A549 (cell line): ENCODE measurements around the gene DLX1. TPM values are rescaled to one million over a fixed set of nuclear protein-coding genes. Genes with fewer than 3 reads are reported as not detected.
"Not testable (repeated sequence)": the region's sequence is repeated elsewhere in the genome, so short reads cannot be mapped to it uniquely, and the experiment has no call there.

ENCODE experiments used
- ATAC-seq, 2 experiments: fragments of 200-7000 bp in 1 of 2; fragments of >200 bp in 1 of 2; cut with Nextera tagmentation in 1 of 2; cut with Tn5 transposase in 1 of 2; 3 replicates each; pipeline versions ENCODE4 v1.8.0 to v1.9.1; 2018 to 2020; ENCODE audit warnings: mild to moderate bottlenecking in 1 of 2, moderate library complexity in 1 of 2
- CTCF ChIA-PET: fragments of 300-600 bp; sonication (Branson Sonifier 250); formaldehyde crosslinking; extraction: SDS; loops from one replicate; lab custom pipeline; 2021; ENCODE audit warnings: antibody characterized with exemption, inconsistent platforms; lab: Yijun Ruan, JAX
- POLR2A ChIA-PET: fragments of 350-600 bp; formaldehyde crosslinking; extraction: SDS; loops from one replicate; lab custom pipeline; 2021; ENCODE audit warnings: antibody characterized with exemption, inconsistent platforms; lab: Yijun Ruan, JAX
- DNase-seq, 2 experiments: peaks; one replicate each; pipeline versions ENCODE4 v3.0.0 to v3.0.0-alpha.2; 2011 to 2016; ENCODE audit warnings: low read depth in 1 of 2, low spot score in 1 of 2
- FAIRE-seq: peaks from 2 replicates; lab custom pipeline; 2011; peaks lifted over from hg19 to GRCh38; lab: Jason Lieb, UNC
- H3K27ac ChIP-seq, 2 experiments: fragments of >200 bp; sonication (Bioruptor Twin); formaldehyde crosslinking; 3 replicates each; pipeline ENCODE4 v1.5.1; 2016 to 2017
- H3K4me1 ChIP-seq: fragments of >200 bp; sonication (Bioruptor Twin); formaldehyde crosslinking; 3 replicates; pipeline ENCODE4 v1.6.1; 2016
- H3K4me2 ChIP-seq: fragments of >200 bp; sonication (Bioruptor Twin); formaldehyde crosslinking; 3 replicates; pipeline ENCODE4 v1.6.1; 2016
- H3K4me3 ChIP-seq: fragments of >200 bp; sonication (Bioruptor Twin); formaldehyde crosslinking; 3 replicates; pipeline ENCODE4 v1.5.1; 2016
- H3K9me3 ChIP-seq: fragments of >200 bp; sonication (Bioruptor Twin); formaldehyde crosslinking; 3 replicates; pipeline ENCODE4 v1.6.1; 2016
- BHLHE40 ChIP-seq: IDR thresholded peaks from 2 replicates; pipeline ENCODE4 v1.6.1; 2012; ENCODE audit warnings: low read depth, low read length, inconsistent platforms
- CHD4 ChIP-seq: fragments of 200-600 bp; sonication (generic); IDR thresholded peaks from 2 replicates; pipeline ENCODE4 v1.6.1; 2016; ENCODE audit warnings: antibody characterized with exemption, mild to moderate bottlenecking, borderline replicate concordance
- EHF ChIP-seq: fragments of 250-450 bp; sonication (Bioruptor Pico); IDR thresholded peaks from 2 replicates; pipeline ENCODE4 v1.5.0; 2020; ENCODE audit warnings: mild to moderate bottlenecking
- EHMT2 ChIP-seq: fragments of 200-600 bp; sonication (generic); IDR thresholded peaks from 2 replicates; pipeline ENCODE4 v1.6.1; 2016; ENCODE audit warnings: antibody characterized with exemption, low read depth, mild to moderate bottlenecking, moderate library complexity
- FOSL2 ChIP-seq, 2 experiments: fragments of 450-650 bp in 1 of 2; fragments of >200 bp in 1 of 2; sonication (Bioruptor Twin) in 1 of 2; formaldehyde crosslinking; IDR thresholded peaks; 2 replicates each; pipeline versions ENCODE4 v1.5.0 to v1.6.1; 2016 to 2020; ENCODE audit warnings: mild to moderate bottlenecking in 1 of 2, moderate library complexity in 1 of 2
- FOXS1 ChIP-seq: fragments of 250-450 bp; sonication (Bioruptor Pico); IDR thresholded peaks from 2 replicates; pipeline ENCODE4 v1.5.0; 2020; ENCODE audit warnings: mild to moderate bottlenecking, moderate library complexity
- HEYL ChIP-seq: fragments of 250-450 bp; sonication (Bioruptor Pico); IDR thresholded peaks from 2 replicates; pipeline ENCODE4 v1.8.0; 2021; ENCODE audit warnings: mild to moderate bottlenecking, moderate library complexity
- HOXB13 ChIP-seq: fragments of 250-450 bp; sonication (Bioruptor Pico); IDR thresholded peaks from 2 replicates; pipeline ENCODE4 v1.5.0; 2020; ENCODE audit warnings: low read depth, mild to moderate bottlenecking, moderate library complexity
- KDM1A ChIP-seq: fragments of 200-600 bp; sonication (generic); IDR thresholded peaks from 2 replicates; pipeline ENCODE4 v1.6.1; 2016; ENCODE audit warnings: low read depth, mild to moderate bottlenecking
- KDM5A ChIP-seq: fragments of 200-600 bp; sonication (generic); IDR thresholded peaks from 2 replicates; pipeline ENCODE4 v1.6.1; 2016; ENCODE audit warnings: antibody characterized with exemption, mild to moderate bottlenecking
- NPAS2 ChIP-seq: fragments of 250-450 bp; sonication (Bioruptor Pico); IDR thresholded peaks from 2 replicates; pipeline ENCODE4 v1.8.0; 2022; ENCODE audit warnings: mild to moderate bottlenecking, moderate library complexity, borderline replicate concordance
- RARB ChIP-seq: fragments of 250-450 bp; sonication (Bioruptor Pico); IDR thresholded peaks from 2 replicates; pipeline ENCODE4 v1.8.0; 2021; ENCODE audit warnings: mild to moderate bottlenecking, moderate library complexity
- ZNF302 ChIP-seq: fragments of 250-450 bp; sonication (Bioruptor Pico); IDR thresholded peaks from 2 replicates; pipeline ENCODE4 v1.9.0; 2021; ENCODE audit warnings: inconsistent platforms, mild to moderate bottlenecking, moderate library complexity
- whole genome bisulfite sequencing: methylation state at CpG from one replicate; pipeline ENCODE4 v1.1.6; 2017; ENCODE audit errors: missing lambda C conversion rate; 5-methylcytosine and 5-hydroxymethylcytosine counted together
- polyA plus RNA-seq, 4 experiments: library from polyadenylated mRNA; depleted of rRNA in 3 of 4; stranded (reverse); fragments of >200 nt; fragmentation: RNase III in 1 of 4; extraction: RNeasy Plus Mini Kit Qiagen cat#74134 plus additional on column Dnase treatment in 1 of 4; gene quantifications; 2 replicates in 3 of 4; 3 replicates in 1 of 4; pipeline ENCODE4 v1.2.3, GENCODE V29; 2011 to 2017
- TF ChIP-seq, protein P1 (sequence below): IDR thresholded peaks from 2 replicates; pipeline ENCODE4 v1.6.1; 2012
- TF ChIP-seq, protein P2 (sequence below): fragments of 250-450 bp; sonication (Bioruptor Pico); IDR thresholded peaks from 2 replicates; pipeline ENCODE4 v1.5.0; 2021; ENCODE audit warnings: mild to moderate bottlenecking, moderate library complexity, borderline replicate concordance
- TF ChIP-seq, protein P3 (sequence below): fragments of 450-650 bp; IDR thresholded peaks from 2 replicates; pipeline ENCODE4 v1.6.1; 2014; ENCODE audit warnings: antibody characterized with exemption
- TF ChIP-seq, protein P4 (sequence below): fragments of 200-600 bp; sonication (generic); IDR thresholded peaks from 2 replicates; pipeline ENCODE4 v1.6.1; 2016; ENCODE audit warnings: antibody characterized with exemption, mild to moderate bottlenecking, moderate library complexity

The DLX1 gene
- polyA plus RNA-seq, 2 of the 4 experiments (the other 2 are of a cell fraction) = 1.1 to 2.5 TPM

DNA sequence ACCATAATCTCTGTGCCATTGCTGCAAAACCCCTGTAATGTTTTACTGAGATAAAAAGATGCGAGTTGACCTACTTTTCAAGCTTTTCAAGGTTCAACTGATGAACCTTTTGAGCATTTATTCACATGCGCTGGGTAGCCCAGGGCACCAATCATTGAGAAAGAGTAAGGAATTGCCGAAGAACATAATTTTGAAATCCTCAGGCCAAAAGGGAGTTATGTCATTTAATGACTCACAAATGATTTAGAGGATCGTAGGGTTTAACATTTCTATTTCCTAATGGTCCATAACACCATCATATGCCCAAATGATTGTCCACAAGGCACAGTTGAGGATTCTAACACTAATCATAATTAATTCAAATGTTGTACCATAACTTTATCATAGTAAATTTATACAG lies 20.2 kb upstream of the DLX1 start:
- no peak for FAIRE-seq
- CTCF ChIA-PET = no interaction called here
- 70% methylated on average over 4 of the region's 4 CpGs for WGBS

DNA sequence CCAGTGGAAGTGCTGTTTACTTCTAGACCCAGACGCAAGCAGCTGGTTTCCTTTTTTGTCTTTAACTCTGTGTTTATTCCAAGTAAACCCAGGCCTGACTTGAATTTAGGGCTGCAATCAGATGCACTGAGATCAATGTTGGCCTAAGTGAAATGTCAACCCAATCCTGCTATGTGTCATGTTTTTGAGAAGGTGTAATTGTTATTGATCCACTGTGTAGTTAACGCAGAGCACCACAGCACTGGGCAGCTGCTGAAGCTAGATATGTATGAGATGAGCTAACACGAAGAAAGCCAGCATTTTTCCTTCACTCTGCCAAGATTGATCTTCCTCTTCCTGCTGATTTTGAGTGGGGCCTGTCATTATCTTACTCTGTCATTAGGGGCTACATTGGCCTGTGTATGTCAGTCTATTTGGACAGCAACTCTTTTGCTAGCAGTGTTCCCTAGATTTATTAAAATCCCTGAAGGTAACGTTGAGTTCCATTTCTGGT lies 18.9 kb upstream of the DLX1 start:
- ATAC-seq (no peak), DNase-seq (no peak), FAIRE-seq (no peak)
- Histone ChIP-seq H3K4me1 (no peaks in the 10 kb centered on the region), H3K4me2 (no peak overlapping the region), H3K27ac (no peak overlapping the region), H3K9me3 (no peaks in the 10 kb centered on the region), H3K4me3 (no peak overlapping the region)
- WGBS = 86% methylated on average over 4 of the region's 4 CpGs
- CTCF ChIA-PET = no interaction called here
- TF ChIP-seq KDM1A = no peak
- TF ChIP-seq, protein P1, sequence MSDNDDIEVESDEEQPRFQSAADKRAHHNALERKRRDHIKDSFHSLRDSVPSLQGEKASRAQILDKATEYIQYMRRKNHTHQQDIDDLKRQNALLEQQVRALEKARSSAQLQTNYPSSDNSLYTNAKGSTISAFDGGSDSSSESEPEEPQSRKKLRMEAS = no peak
- POLR2A ChIA-PET = no interaction called here

More for the DNA sequence above, 20.2 kb upstream of the DLX1 start:
- DNase-seq = no peak
- no peaks in the 10 kb centered on the region for H3K9me3 ChIP-seq
- TF ChIP-seq BHLHE40 (no peak), NPAS2 (no peak), FOSL2 (IDR thresholded peaks at IDR 0.05) (no peak), FOSL2 (CRISPR knock-in tag; IDR thresholded peaks at IDR 0.05) (no peak), CHD4 (no peak), HEYL (CRISPR knock-in tag) (no peak), EHMT2 (no peak), HOXB13 (CRISPR knock-in tag) (no peak), ZNF302 (CRISPR knock-in tag) (no peak), KDM5A (no peak), FOXS1 (CRISPR knock-in tag) (no peak), RARB (no peak), EHF (CRISPR knock-in tag) (no peak)
- TF ChIP-seq, protein P2, sequence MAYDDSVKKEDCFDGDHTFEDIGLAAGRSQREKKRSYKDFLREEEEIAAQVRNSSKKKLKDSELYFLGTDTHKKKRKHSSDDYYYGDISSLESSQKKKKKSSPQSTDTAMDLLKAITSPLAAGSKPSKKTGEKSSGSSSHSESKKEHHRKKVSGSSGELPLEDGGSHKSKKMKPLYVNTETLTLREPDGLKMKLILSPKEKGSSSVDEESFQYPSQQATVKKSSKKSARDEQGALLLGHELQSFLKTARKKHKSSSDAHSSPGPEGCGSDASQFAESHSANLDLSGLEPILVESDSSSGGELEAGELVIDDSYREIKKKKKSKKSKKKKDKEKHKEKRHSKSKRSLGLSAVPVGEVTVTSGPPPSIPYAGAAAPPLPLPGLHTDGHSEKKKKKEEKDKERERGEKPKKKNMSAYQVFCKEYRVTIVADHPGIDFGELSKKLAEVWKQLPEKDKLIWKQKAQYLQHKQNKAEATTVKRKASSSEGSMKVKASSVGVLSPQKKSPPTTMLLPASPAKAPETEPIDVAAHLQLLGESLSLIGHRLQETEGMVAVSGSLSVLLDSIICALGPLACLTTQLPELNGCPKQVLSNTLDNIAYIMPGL = no peak
- TF ChIP-seq, protein P3, sequence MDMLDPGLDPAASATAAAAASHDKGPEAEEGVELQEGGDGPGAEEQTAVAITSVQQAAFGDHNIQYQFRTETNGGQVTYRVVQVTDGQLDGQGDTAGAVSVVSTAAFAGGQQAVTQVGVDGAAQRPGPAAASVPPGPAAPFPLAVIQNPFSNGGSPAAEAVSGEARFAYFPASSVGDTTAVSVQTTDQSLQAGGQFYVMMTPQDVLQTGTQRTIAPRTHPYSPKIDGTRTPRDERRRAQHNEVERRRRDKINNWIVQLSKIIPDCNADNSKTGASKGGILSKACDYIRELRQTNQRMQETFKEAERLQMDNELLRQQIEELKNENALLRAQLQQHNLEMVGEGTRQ = no peak
- TF ChIP-seq, protein P4, sequence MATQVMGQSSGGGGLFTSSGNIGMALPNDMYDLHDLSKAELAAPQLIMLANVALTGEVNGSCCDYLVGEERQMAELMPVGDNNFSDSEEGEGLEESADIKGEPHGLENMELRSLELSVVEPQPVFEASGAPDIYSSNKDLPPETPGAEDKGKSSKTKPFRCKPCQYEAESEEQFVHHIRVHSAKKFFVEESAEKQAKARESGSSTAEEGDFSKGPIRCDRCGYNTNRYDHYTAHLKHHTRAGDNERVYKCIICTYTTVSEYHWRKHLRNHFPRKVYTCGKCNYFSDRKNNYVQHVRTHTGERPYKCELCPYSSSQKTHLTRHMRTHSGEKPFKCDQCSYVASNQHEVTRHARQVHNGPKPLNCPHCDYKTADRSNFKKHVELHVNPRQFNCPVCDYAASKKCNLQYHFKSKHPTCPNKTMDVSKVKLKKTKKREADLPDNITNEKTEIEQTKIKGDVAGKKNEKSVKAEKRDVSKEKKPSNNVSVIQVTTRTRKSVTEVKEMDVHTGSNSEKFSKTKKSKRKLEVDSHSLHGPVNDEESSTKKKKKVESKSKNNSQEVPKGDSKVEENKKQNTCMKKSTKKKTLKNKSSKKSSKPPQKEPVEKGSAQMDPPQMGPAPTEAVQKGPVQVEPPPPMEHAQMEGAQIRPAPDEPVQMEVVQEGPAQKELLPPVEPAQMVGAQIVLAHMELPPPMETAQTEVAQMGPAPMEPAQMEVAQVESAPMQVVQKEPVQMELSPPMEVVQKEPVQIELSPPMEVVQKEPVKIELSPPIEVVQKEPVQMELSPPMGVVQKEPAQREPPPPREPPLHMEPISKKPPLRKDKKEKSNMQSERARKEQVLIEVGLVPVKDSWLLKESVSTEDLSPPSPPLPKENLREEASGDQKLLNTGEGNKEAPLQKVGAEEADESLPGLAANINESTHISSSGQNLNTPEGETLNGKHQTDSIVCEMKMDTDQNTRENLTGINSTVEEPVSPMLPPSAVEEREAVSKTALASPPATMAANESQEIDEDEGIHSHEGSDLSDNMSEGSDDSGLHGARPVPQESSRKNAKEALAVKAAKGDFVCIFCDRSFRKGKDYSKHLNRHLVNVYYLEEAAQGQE = no peak
- TF ChIP-seq, all 56 proteins: peak for 0
- ATAC-seq = no peak
- no peaks in the 10 kb centered on the region for H3K4me1 ChIP-seq
- POLR2A ChIA-PET = no interaction called here
- no peak overlapping the region for H3K27ac ChIP-seq
- H3K4me2 ChIP-seq = no peak overlapping the region
- no peak overlapping the region for H3K4me3 ChIP-seq

DNA sequence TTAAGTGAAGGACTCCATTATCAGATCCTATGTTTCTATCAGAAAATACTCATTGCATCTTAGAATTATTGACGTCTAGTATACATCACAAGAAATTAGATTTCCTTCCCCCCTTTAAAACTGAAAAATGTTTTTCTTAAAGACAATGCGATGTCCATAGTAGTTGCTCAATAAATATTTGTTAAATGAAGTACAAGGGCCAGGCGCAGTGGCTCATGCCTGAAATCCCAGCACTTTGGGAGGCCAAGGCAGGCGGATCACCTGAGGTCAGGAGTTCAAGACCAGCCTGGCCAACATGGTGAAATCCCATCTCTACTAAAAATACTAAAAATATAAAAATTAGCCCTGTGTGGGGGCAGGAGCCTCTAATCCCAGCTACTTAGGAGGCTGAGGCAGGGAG lies 17.4 kb upstream of the DLX1 start:
- 86% methylated on average over 4 of the region's 4 CpGs for WGBS

More for the DNA sequence above, 17.4 kb upstream of the DLX1 start:
- DNase-seq, H3K27ac ChIP-seq, H3K9me3 ChIP-seq, H3K4me3 ChIP-seq, ATAC-seq, POLR2A ChIA-PET, H3K4me2 ChIP-seq, CTCF ChIA-PET, FAIRE-seq, H3K4me1 ChIP-seq: not testable (repeated sequence)
